Natural killer cell (primary cell): Measurements from ENCODE around the gene CCSER2. TPM values are rescaled to one million over a fixed set of nuclear protein-coding genes. Genes with fewer than 3 reads are reported as not detected.
"Not testable (repeated sequence)": the region's sequence is repeated elsewhere in the genome, so short reads cannot be mapped to it uniquely, and the experiment has no call there.

Experiments used
- ATAC-seq, 3 donors: fragments of 150-1000 bp in 2 of 3; fragments of 200-7000 bp in 1 of 3; cut with Tn5 transposase; 1 replicate in 1 of 3; 2 replicates in 2 of 3; pipeline ENCODE4 v1.10.0; 2021; ENCODE audit warnings: mild to moderate bottlenecking in 2 of 3, moderate library complexity in 2 of 3
- DNase-seq, 2 donors: peaks; one replicate each; pipeline versions ENCODE4 v3.0.0 to v3.0.0-alpha.2; 2013 to 2021; ENCODE audit warnings: mixed read lengths in 1 of 2
- H3K27ac ChIP-seq: one replicate; pipeline ENCODE4 v1.5.1; 2013; ENCODE audit warnings: mild to moderate bottlenecking, low read length
- H3K27me3 ChIP-seq: one replicate; pipeline ENCODE4 v1.6.1; 2013; ENCODE audit warnings: low read length; ENCODE audit not compliant: control insufficient read depth, insufficient read depth
- H3K36me3 ChIP-seq: one replicate; pipeline ENCODE4 v1.6.1; 2013; ENCODE audit warnings: low read length; ENCODE audit not compliant: control insufficient read depth, insufficient read depth
- H3K4me1 ChIP-seq: one replicate; pipeline ENCODE4 v1.6.1; 2013; ENCODE audit warnings: low read length; ENCODE audit not compliant: control insufficient read depth, insufficient read depth
- H3K4me3 ChIP-seq: one replicate; pipeline ENCODE4 v1.5.1; 2013; ENCODE audit warnings: low read length
- H3K9me3 ChIP-seq: one replicate; pipeline ENCODE4 v1.6.1; 2013; ENCODE audit warnings: low read length; ENCODE audit not compliant: control insufficient read depth, insufficient read depth
- H3K27ac Mint-ChIP-seq, 2 donors: one replicate each; pipeline ENCODE4 v1.8.0; 2022; ENCODE audit warnings: mild to moderate bottlenecking in 2 of 2, mixed read lengths in 2 of 2, moderate library complexity in 1 of 2
- H3K27me3 Mint-ChIP-seq, 2 donors: one replicate each; pipeline ENCODE4 v1.8.0; 2022; ENCODE audit warnings: low read depth in 2 of 2, mixed read lengths in 2 of 2
- H3K36me3 Mint-ChIP-seq: one replicate; pipeline ENCODE4 v1.8.0; 2022; ENCODE audit warnings: mixed read lengths
- H3K4me1 Mint-ChIP-seq, 2 donors: one replicate each; pipeline ENCODE4 v1.8.0; 2022; ENCODE audit warnings: mixed read lengths in 2 of 2
- H3K4me3 Mint-ChIP-seq: one replicate; pipeline ENCODE4 v1.8.0; 2022; ENCODE audit warnings: mild to moderate bottlenecking, moderate library complexity, mixed read lengths
- H3K9me3 Mint-ChIP-seq, 2 donors: one replicate each; pipeline ENCODE4 v1.8.0; 2022; ENCODE audit warnings: mixed read lengths in 2 of 2
- WGBS: methylation state at CpG from one replicate; pipeline ENCODE4 v1.1.7; 2013; ENCODE audit warnings: missing lambda C conversion rate; ENCODE audit not compliant: insufficient coverage; 5-methylcytosine and 5-hydroxymethylcytosine counted together
- intact Hi-C: fragments of 100-400 bp; cut with micrococcal nuclease; formaldehyde crosslinking; loops from one replicate; pipeline ENCODE4 v1.14.2; 2022
- total RNA-seq, 4 donors: library from RNA; stranded (reverse); fragments of 120-200 nt in 1 of 4; gene quantifications; one replicate each; pipeline versions ENCODE4 v1.2.3 to v1.2.4, GENCODE V29; 2013 to 2022
- TF ChIP-seq, protein P1 (sequence below): fragments of 200-600 bp; IDR thresholded peaks from one replicate; pipeline ENCODE4 v1.8.0; 2022; ENCODE audit warnings: antibody characterized with exemption

The CCSER2 gene
- total RNA-seq, 3 donors from 2014 or later (not counting 1 experiment from before 2014, with no cell fraction given), result 125 to 158 (median 146) TPM

DNA sequence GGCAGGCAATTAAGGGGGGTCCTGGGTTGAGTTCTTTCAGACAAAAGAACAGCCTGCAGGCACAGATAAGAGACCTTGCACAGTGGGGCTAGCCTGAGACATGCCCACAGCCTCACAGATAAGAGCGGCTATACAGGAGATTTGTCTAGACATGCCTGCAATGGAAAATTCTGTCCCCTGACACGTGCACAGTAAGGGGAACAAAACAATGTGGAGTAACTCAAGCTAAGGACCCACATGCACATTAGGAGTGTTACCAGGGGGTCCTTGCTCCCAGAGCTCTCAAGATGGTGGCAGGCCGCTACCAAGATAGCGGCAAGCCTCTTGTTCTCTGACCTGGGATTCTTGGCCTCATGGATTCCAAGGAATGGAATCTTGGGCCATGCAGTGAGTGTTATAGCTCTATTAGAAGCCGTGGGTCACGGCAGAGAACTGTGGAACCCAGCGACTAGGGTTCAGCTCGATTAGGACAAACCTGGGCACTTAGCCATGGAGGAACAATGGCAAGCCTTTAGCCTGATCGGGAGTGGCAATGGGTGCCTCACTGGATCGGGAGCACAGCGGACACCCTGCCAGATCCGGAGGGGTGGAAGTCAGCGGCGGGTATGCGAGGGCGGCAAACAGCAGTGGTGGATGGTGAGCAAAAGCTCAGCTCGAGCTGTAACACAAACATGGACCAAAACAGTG, 196.9 kb downstream of the CCSER2 start:
- ATAC-seq (no peak), DNase-seq (no peak)
- Histone ChIP-seq H3K9me3 (no peaks in the 10 kb centered on the region), H3K27ac (no peak overlapping the region), H3K4me1 (no peaks in the 10 kb centered on the region), H3K36me3 (no peaks in the 10 kb centered on the region), H3K27me3 (no peaks in the 10 kb centered on the region), H3K4me3 (no peak overlapping the region)
- WGBS, result 89% methylated on average over 17 of the region's 17 CpGs
- TF ChIP-seq, protein P1, sequence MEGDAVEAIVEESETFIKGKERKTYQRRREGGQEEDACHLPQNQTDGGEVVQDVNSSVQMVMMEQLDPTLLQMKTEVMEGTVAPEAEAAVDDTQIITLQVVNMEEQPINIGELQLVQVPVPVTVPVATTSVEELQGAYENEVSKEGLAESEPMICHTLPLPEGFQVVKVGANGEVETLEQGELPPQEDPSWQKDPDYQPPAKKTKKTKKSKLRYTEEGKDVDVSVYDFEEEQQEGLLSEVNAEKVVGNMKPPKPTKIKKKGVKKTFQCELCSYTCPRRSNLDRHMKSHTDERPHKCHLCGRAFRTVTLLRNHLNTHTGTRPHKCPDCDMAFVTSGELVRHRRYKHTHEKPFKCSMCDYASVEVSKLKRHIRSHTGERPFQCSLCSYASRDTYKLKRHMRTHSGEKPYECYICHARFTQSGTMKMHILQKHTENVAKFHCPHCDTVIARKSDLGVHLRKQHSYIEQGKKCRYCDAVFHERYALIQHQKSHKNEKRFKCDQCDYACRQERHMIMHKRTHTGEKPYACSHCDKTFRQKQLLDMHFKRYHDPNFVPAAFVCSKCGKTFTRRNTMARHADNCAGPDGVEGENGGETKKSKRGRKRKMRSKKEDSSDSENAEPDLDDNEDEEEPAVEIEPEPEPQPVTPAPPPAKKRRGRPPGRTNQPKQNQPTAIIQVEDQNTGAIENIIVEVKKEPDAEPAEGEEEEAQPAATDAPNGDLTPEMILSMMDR, result no peak
- Mint-ChIP-seq H3K9me3 (peaks cover 2 to 5% of the 10 kb centered on the region in 2 donors), H3K4me3 (no peak overlapping the region), H3K27ac (no peak overlapping the region), H3K4me1 (peaks cover 0 to 13% of the 10 kb centered on the region in 2 donors), H3K27me3 (no peaks in the 10 kb centered on the region), H3K36me3 (no peaks in the 10 kb centered on the region)
- intact Hi-C loops, result no loop called here

DNA sequence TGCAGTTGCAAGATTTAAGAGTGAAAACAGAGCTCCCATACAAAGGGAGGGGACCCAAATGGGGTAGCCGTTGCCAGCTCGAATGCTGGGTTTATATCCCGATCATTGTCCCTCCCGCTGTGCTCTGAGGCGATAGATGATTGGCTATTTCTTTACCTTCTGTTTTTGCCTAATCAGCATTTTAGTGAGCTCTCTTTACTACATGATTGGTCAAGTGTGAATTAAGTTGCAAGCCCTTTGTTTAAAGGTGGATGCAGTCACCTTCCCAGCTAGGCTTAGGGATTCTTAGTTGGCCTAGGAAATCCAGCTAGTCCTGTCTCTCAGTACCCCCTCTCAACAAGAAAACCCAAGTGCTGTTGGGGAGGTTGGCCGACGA, 197.4 kb downstream of the CCSER2 start:
- H3K4me3 ChIP-seq, H3K27me3 ChIP-seq, DNase-seq, H3K4me1 Mint-ChIP-seq, H3K9me3 ChIP-seq, H3K9me3 Mint-ChIP-seq, intact Hi-C loops, H3K4me3 Mint-ChIP-seq, H3K4me1 ChIP-seq, H3K27ac ChIP-seq, H3K27me3 Mint-ChIP-seq, H3K36me3 ChIP-seq, ATAC-seq, H3K27ac Mint-ChIP-seq, H3K36me3 Mint-ChIP-seq: not testable (repeated sequence)
- WGBS, result 97% methylated on average over 7 of the region's 7 CpGs

DNA sequence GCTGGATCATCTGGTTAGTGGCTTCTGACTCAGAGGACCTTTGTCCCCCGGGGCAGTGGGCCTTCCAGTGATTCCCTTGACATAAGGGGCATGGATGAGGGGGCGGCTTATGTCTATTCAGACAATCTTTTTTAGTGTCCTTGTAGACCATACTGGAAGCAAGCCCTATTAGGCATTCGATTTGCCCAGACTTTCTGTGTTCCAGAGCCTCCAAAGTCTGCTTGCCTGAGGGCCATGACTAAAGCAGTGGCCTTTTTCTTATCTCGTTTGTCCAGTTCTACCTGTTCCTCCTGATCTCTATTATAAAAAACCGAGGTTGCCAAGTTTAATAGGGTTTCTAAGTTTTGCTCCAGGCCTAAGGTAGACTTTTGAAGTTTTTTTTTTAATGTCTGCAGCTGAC, 199.0 kb downstream of the CCSER2 start:
- H3K4me3 Mint-ChIP-seq, H3K9me3 Mint-ChIP-seq, H3K27ac ChIP-seq, H3K4me1 Mint-ChIP-seq, H3K27me3 ChIP-seq, H3K36me3 ChIP-seq, DNase-seq, H3K27me3 Mint-ChIP-seq, H3K36me3 Mint-ChIP-seq, ATAC-seq, intact Hi-C loops, H3K9me3 ChIP-seq, H3K27ac Mint-ChIP-seq, H3K4me3 ChIP-seq, H3K4me1 ChIP-seq: not testable (repeated sequence)
- WGBS, result 96% methylated on average over 4 of the region's 5 CpGs

DNA sequence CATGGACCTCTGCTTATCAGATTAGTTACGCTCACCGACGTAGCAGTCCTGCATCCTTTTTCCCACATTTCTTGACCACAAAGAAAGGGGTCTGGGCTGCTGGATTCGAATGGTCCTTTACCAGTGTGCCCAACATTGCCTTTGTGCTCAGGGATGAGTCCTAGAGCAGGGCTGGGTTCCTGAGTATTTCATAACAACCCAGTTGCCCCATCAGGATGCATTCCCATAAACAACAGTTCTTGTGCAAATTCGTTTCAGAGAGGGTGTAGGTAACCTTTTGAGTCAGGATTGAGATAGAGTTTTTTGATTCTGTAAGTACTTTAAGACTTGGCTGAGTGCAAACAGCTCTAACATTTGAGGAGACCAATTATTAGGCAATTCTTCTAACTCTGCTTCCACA, 200.1 kb downstream of the CCSER2 start:
- H3K9me3 Mint-ChIP-seq, H3K4me1 Mint-ChIP-seq, ATAC-seq, intact Hi-C loops, H3K27ac ChIP-seq, H3K27me3 ChIP-seq, DNase-seq, H3K9me3 ChIP-seq, H3K36me3 Mint-ChIP-seq, H3K36me3 ChIP-seq, H3K27ac Mint-ChIP-seq, H3K4me1 ChIP-seq, H3K27me3 Mint-ChIP-seq, H3K4me3 ChIP-seq, H3K4me3 Mint-ChIP-seq: not testable (repeated sequence)
- 92% methylated on average over 4 of the region's 5 CpGs for whole genome bisulfite sequencing

DNA sequence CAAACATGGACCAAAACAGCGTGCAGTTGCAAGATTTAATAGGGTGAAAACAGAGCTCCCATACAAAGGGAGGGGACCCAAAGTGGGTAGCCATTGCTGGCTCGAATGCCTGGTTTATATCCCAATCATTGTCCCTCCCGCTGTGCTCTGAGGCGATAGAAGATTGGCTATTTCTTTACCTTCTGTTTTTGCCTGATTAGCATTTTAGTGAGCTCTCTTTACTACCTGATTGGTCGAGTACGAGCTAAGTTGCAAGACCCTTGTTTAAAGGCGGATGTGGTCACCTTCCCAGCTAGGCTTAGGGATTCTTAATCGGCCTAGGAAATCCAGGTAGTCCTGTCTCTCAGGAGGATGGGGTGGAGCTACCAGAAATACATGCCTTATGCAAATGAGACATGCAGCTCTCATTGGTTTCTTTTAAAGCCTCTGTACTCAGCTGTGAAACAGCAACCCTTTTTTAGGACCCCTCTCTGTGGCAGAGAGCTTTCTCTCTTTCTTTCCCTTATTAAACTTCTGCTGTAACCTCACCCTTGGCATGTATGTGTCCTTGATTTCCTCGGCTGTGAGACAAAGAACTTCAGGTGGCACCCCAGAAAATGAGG, 202.4 kb downstream of the CCSER2 start:
- no peak for DNase-seq
- no peaks in the 10 kb centered on the region for H3K36me3 Mint-ChIP-seq
- Histone ChIP-seq H3K36me3 (no peaks in the 10 kb centered on the region), H3K27me3 (no peaks in the 10 kb centered on the region), H3K4me1 (no peaks in the 10 kb centered on the region), H3K9me3 (no peaks in the 10 kb centered on the region), H3K27ac (no peak overlapping the region), H3K4me3 (no peak overlapping the region)
- ATAC-seq, result no peak
- H3K9me3 Mint-ChIP-seq, result peaks cover 2% of the 10 kb centered on the region in 2 donors
- H3K4me1 Mint-ChIP-seq, result no peaks in the 10 kb centered on the region
- peaks cover 0 to 3% of the 10 kb centered on the region in 2 donors for H3K27me3 Mint-ChIP-seq
- H3K4me3 Mint-ChIP-seq, result no peak overlapping the region
- TF ChIP-seq, protein P1, result no peak
- intact Hi-C loops, result loop anchor here (10.0 kb wide), 2 partner anchors 86 to 396 kb away; partner anchors contain the start of gene GHITM
- no peak overlapping the region for H3K27ac Mint-ChIP-seq
- WGBS, result 89% methylated on average over 9 of the region's 9 CpGs
